ENCODE results near the gene PCDH7. TPM values are rescaled to one million over a fixed set of nuclear protein-coding genes. Genes with fewer than 3 reads are reported as not detected.

PCDH7 gene, protein sequence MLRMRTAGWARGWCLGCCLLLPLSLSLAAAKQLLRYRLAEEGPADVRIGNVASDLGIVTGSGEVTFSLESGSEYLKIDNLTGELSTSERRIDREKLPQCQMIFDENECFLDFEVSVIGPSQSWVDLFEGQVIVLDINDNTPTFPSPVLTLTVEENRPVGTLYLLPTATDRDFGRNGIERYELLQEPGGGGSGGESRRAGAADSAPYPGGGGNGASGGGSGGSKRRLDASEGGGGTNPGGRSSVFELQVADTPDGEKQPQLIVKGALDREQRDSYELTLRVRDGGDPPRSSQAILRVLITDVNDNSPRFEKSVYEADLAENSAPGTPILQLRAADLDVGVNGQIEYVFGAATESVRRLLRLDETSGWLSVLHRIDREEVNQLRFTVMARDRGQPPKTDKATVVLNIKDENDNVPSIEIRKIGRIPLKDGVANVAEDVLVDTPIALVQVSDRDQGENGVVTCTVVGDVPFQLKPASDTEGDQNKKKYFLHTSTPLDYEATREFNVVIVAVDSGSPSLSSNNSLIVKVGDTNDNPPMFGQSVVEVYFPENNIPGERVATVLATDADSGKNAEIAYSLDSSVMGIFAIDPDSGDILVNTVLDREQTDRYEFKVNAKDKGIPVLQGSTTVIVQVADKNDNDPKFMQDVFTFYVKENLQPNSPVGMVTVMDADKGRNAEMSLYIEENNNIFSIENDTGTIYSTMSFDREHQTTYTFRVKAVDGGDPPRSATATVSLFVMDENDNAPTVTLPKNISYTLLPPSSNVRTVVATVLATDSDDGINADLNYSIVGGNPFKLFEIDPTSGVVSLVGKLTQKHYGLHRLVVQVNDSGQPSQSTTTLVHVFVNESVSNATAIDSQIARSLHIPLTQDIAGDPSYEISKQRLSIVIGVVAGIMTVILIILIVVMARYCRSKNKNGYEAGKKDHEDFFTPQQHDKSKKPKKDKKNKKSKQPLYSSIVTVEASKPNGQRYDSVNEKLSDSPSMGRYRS (N-terminal part only)
- total RNA-seq: 34.3 TPM
- long read RNA-seq, full-length matches to known transcripts: 4 of 19 reads
- long read RNA-seq, partial matches to known transcripts: 9 of 19 reads
- long read RNA-seq, other reads (novel, unspliced or antisense): 6 of 19 reads

DNA sequence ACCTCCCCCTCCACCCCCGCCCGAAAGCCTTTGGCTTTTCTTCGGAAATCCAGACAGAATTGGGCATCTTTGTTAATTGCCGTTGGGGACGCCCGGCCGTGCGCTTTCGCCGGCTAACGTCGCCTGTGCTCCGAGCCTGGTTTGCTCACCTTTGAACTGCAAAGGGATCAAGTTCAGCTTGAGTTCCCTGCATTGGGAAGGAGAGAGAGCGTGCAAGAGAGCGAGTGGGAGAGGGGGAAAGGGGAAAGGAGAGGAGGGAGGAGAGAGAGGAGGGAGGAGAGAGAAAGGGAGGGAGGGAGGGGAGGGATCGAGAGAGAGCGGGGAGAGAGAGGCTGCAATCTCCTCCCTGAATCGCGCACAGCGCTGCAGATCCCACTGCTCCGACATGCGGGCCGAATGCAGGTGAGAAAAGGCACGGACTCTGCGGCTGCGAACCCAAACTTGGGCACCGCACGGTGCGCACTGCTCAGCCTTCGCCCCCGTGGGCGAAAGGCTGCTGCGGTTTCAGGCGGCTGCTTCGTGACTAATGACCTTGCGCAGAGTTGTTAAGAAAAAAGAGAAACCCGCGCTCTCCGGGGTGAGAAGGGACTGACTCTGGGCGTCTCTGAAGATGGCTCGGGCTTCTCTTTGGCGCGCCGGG is at the start of gene PCDH7:
TSS of gene PCDH7 (plus strand) at position 349 of the 640 bp plus-strand sequence. CDS start 1,054 bp downstream, outside the sequence.
- intact Hi-C loops (cut with micrococcal nuclease): no loop called here
- H3K27ac ChIP-seq (replicated peaks): peak within 1 kb of the TSS; percentile 88
- H3K4me1 ChIP-seq: peaks cover 56% of the 10 kb centered on the region
- peak; percentile 22 for DNase-seq
- TF ChIP-seq, protein P1, sequence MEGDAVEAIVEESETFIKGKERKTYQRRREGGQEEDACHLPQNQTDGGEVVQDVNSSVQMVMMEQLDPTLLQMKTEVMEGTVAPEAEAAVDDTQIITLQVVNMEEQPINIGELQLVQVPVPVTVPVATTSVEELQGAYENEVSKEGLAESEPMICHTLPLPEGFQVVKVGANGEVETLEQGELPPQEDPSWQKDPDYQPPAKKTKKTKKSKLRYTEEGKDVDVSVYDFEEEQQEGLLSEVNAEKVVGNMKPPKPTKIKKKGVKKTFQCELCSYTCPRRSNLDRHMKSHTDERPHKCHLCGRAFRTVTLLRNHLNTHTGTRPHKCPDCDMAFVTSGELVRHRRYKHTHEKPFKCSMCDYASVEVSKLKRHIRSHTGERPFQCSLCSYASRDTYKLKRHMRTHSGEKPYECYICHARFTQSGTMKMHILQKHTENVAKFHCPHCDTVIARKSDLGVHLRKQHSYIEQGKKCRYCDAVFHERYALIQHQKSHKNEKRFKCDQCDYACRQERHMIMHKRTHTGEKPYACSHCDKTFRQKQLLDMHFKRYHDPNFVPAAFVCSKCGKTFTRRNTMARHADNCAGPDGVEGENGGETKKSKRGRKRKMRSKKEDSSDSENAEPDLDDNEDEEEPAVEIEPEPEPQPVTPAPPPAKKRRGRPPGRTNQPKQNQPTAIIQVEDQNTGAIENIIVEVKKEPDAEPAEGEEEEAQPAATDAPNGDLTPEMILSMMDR (IDR thresholded peaks at IDR 0.05; ENCODE audit: borderline replicate concordance): no peak
- no peaks in the 10 kb centered on the region for H3K9me3 ChIP-seq (replicated peaks)
- H3K27me3 ChIP-seq (ENCODE audit: low read depth): peaks cover 69% of the 10 kb centered on the region
- H3K4me3 ChIP-seq: peak within 1 kb of the TSS; percentile 77
- no peaks in the 10 kb centered on the region for H3K36me3 ChIP-seq

DNA sequence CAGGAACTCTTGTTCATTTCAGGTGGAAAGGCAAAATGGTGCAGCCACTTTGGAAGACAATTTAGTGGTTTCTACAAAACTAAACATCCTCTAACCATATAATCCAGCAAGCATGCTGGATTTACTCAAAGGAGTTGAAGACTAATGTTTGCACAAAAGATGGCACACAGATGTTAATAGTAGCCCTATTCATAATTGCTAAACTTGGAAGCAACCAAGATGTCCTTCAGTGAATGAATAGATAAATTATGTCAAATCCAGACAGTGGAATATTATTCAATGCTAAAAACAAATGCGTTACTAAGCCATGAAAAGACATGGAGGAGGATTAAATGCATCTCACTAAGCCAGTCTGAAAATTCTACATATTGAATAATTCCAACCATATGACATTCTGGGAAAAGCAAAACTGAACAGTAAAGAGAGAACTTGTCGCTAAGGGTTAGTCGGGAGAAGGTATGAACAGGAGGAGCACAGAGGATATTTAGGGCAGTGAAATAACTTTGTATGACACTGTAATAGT is 48.2 kb upstream of the PCDH7 start:
- no peak for DNase-seq
- intact Hi-C loops (cut with micrococcal nuclease): no loop called here
- Histone ChIP-seq H3K4me1 (no peaks in the 10 kb centered on the region), H3K4me3 (no peak overlapping the region), H3K27me3 (ENCODE audit: low read depth) (no peaks in the 10 kb centered on the region), H3K9me3 (replicated peaks) (peaks cover 5% of the 10 kb centered on the region), H3K27ac (replicated peaks) (no peak overlapping the region), H3K36me3 (no peaks in the 10 kb centered on the region)
- TF ChIP-seq, protein P1 (IDR thresholded peaks at IDR 0.05; ENCODE audit: borderline replicate concordance): no peak

DNA sequence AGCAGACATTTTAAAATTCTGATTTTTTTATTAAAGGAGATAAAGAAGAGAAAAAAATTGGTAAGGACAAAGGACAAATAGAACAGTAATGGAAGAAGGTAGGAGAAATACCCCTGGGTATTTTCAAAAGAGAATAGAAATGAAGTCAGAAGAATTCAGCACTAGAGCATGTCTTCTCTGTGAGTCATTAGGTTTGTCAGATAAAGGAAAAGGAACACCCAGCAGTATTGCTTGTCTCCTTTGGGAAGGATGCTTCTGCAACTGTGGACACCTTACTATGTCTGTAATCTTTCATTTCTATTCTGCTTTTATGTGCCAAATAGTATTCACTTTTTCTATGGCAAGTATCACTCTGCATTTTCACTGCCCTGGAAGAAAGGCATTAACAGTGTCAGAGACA is 24.0 kb upstream of the PCDH7 start:
- H3K36me3 ChIP-seq: no peaks in the 10 kb centered on the region
- no peaks in the 10 kb centered on the region for H3K4me1 ChIP-seq
- no peaks in the 10 kb centered on the region for H3K27me3 ChIP-seq (ENCODE audit: low read depth)
- intact Hi-C loops (cut with micrococcal nuclease): no loop called here
- no peak for DNase-seq
- H3K27ac ChIP-seq (replicated peaks): no peak overlapping the region
- TF ChIP-seq, protein P1 (IDR thresholded peaks at IDR 0.05; ENCODE audit: borderline replicate concordance): no peak
- H3K9me3 ChIP-seq (replicated peaks): no peaks in the 10 kb centered on the region
- no peak overlapping the region for H3K4me3 ChIP-seq

DNA sequence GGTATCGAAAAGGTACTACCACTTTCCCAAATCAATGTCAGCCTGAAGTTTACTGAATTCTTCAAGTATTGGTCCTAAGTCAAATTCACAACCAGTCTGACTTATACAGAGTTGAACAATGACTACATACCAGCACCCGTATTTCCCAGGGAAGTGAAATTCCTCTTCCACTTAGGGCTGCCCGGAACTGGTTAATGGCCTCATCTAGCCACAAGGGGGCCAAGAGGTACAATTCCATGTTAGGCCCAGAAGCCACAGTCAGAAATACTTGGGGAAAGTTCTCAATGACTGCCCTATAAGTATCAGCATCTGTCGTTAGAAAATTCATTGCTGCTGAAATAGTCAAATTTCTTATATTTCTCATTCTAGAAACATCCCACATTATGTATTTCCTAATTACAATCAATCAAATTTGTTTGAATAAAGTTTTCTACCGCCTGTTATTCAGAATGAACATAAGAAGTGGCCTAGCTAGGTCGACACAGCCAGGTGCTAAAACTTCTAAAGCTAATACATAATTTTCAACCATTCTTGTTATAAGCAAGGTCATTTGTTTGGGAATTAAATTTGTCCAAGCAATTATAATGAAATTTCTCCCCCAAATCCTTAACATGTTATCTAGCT is 5.6 kb upstream of the PCDH7 start:
- DNase-seq: peak; percentile 24
- H3K27me3 ChIP-seq (ENCODE audit: low read depth): peaks cover 17% of the 10 kb centered on the region
- peaks cover 30% of the 10 kb centered on the region for H3K4me1 ChIP-seq
- H3K4me3 ChIP-seq: no peak overlapping the region
- H3K36me3 ChIP-seq: no peaks in the 10 kb centered on the region
- TF ChIP-seq, protein P1 (IDR thresholded peaks at IDR 0.05; ENCODE audit: borderline replicate concordance): peak; percentile 79
- intact Hi-C loops (cut with micrococcal nuclease): loop anchor here (10.0 kb wide), 1 partner anchor 960 kb away; no protein-coding TSS in a partner anchor
- no peak overlapping the region for H3K27ac ChIP-seq (replicated peaks)
- peaks cover 16% of the 10 kb centered on the region for H3K9me3 ChIP-seq (replicated peaks)

Data from left ventricle myocardium inferior (tissue), 1 donor.